A549 (cell line): ENCODE data around the gene C11orf91. TPM values are rescaled to one million over a fixed set of nuclear protein-coding genes. Genes with fewer than 3 reads are reported as not detected.
"Not testable (repeated sequence)": the region's sequence is repeated elsewhere in the genome, so short reads cannot be mapped to it uniquely, and the experiment has no call there.

Source experiments
- ATAC-seq, 2 experiments: fragments of 200-7000 bp in 1 of 2; fragments of >200 bp in 1 of 2; cut with Nextera tagmentation in 1 of 2; cut with Tn5 transposase in 1 of 2; 3 replicates each; pipeline versions ENCODE4 v1.8.0 to v1.9.1; 2018 to 2020; ENCODE audit warnings: mild to moderate bottlenecking in 1 of 2, moderate library complexity in 1 of 2
- CTCF ChIA-PET: fragments of 300-600 bp; sonication (Branson Sonifier 250); formaldehyde crosslinking; extraction: SDS; loops from one replicate; lab custom pipeline; 2021; ENCODE audit warnings: antibody characterized with exemption, inconsistent platforms; lab: Yijun Ruan, JAX
- POLR2A ChIA-PET: fragments of 350-600 bp; formaldehyde crosslinking; extraction: SDS; loops from one replicate; lab custom pipeline; 2021; ENCODE audit warnings: antibody characterized with exemption, inconsistent platforms; lab: Yijun Ruan, JAX
- DNase-seq, 2 experiments: peaks; one replicate each; pipeline versions ENCODE4 v3.0.0 to v3.0.0-alpha.2; 2011 to 2016; ENCODE audit warnings: low read depth in 1 of 2, low spot score in 1 of 2
- FAIRE-seq: peaks from 2 replicates; lab custom pipeline; 2011; peaks lifted over from hg19 to GRCh38; lab: Jason Lieb, UNC
- H3K27ac ChIP-seq, 2 experiments: fragments of >200 bp; sonication (Bioruptor Twin); formaldehyde crosslinking; 3 replicates each; pipeline ENCODE4 v1.5.1; 2016 to 2017
- H3K4me1 ChIP-seq: fragments of >200 bp; sonication (Bioruptor Twin); formaldehyde crosslinking; 3 replicates; pipeline ENCODE4 v1.6.1; 2016
- H3K4me2 ChIP-seq: fragments of >200 bp; sonication (Bioruptor Twin); formaldehyde crosslinking; 3 replicates; pipeline ENCODE4 v1.6.1; 2016
- H3K4me3 ChIP-seq: fragments of >200 bp; sonication (Bioruptor Twin); formaldehyde crosslinking; 3 replicates; pipeline ENCODE4 v1.5.1; 2016
- H3K9me3 ChIP-seq: fragments of >200 bp; sonication (Bioruptor Twin); formaldehyde crosslinking; 3 replicates; pipeline ENCODE4 v1.6.1; 2016
- ATOH8 ChIP-seq: fragments of 250-450 bp; sonication (Bioruptor Pico); IDR thresholded peaks from 2 replicates; pipeline ENCODE4 v1.5.0; 2020; ENCODE audit warnings: low read depth, mild to moderate bottlenecking, moderate library complexity
- CBX2 ChIP-seq: fragments of 200-600 bp; sonication (generic); IDR thresholded peaks from 2 replicates; pipeline ENCODE4 v1.6.1; 2016; ENCODE audit warnings: low read depth, mild to moderate bottlenecking, borderline replicate concordance
- CBX8 ChIP-seq: fragments of 200-600 bp; sonication (generic); IDR thresholded peaks from 2 replicates; pipeline ENCODE4 v1.6.1; 2016
- CEBPB ChIP-seq, 2 experiments: fragments of >200 bp in 1 of 2; sonication (Bioruptor Twin) in 1 of 2; formaldehyde crosslinking in 1 of 2; IDR thresholded peaks; 2 replicates each; pipeline ENCODE4 v1.6.1; 2012 to 2016
- CHD2 ChIP-seq: fragments of 150-350 bp; IDR thresholded peaks from 2 replicates; pipeline ENCODE4 v1.6.1; 2014; ENCODE audit warnings: low read length; ENCODE audit not compliant: partially characterized antibody
- CHD4 ChIP-seq: fragments of 200-600 bp; sonication (generic); IDR thresholded peaks from 2 replicates; pipeline ENCODE4 v1.6.1; 2016; ENCODE audit warnings: antibody characterized with exemption, mild to moderate bottlenecking, borderline replicate concordance
- E2F6 ChIP-seq: IDR thresholded peaks from 2 replicates; pipeline ENCODE4 v1.6.1; 2012; ENCODE audit warnings: low read depth, borderline replicate concordance
- EHF ChIP-seq: fragments of 250-450 bp; sonication (Bioruptor Pico); IDR thresholded peaks from 2 replicates; pipeline ENCODE4 v1.5.0; 2020; ENCODE audit warnings: mild to moderate bottlenecking
- EP300 ChIP-seq, 2 experiments: fragments of >200 bp; sonication (Bioruptor Twin); formaldehyde crosslinking; IDR thresholded peaks; 2 replicates in 1 of 2; 3 replicates in 1 of 2; pipeline ENCODE4 v1.6.1; 2016 to 2017
- FOSB ChIP-seq: fragments of 250-450 bp; sonication (Bioruptor Pico); IDR thresholded peaks from 2 replicates; pipeline ENCODE4 v1.5.0; 2020; ENCODE audit warnings: mild to moderate bottlenecking, moderate library complexity
- GATA3 ChIP-seq: IDR thresholded peaks from 2 replicates; pipeline ENCODE4 v1.6.1; 2012; ENCODE audit warnings: borderline replicate concordance
- HOXA7 ChIP-seq: fragments of 250-450 bp; sonication (Bioruptor Pico); IDR thresholded peaks from 2 replicates; pipeline ENCODE4 v1.5.0; 2020; ENCODE audit warnings: mild to moderate bottlenecking, moderate library complexity
- JUN ChIP-seq, 2 experiments: fragments of >200 bp; sonication (Bioruptor Twin); formaldehyde crosslinking; IDR thresholded peaks; 2 replicates in 1 of 2; 3 replicates in 1 of 2; pipeline ENCODE4 v1.6.1; 2016 to 2017
- KDM1A ChIP-seq: fragments of 200-600 bp; sonication (generic); IDR thresholded peaks from 2 replicates; pipeline ENCODE4 v1.6.1; 2016; ENCODE audit warnings: low read depth, mild to moderate bottlenecking
- MAFK ChIP-seq: fragments of 450-650 bp; IDR thresholded peaks from 2 replicates; pipeline ENCODE4 v1.6.1; 2014; ENCODE audit not compliant: partially characterized antibody
- MAZ ChIP-seq: fragments of 150-350 bp; IDR thresholded peaks from 2 replicates; pipeline ENCODE4 v1.6.1; 2014; ENCODE audit warnings: antibody characterized with exemption, low read depth, low read length, borderline replicate concordance
- NFE2L2 ChIP-seq: fragments of 150-350 bp; conservative IDR thresholded peaks from 2 replicates; pipeline ENCODE4 v1.6.1; 2014; ENCODE audit warnings: low read length
- NR3C1 ChIP-seq: fragments of >200 bp; sonication (Bioruptor Twin); formaldehyde crosslinking; IDR thresholded peaks from 3 replicates; pipeline ENCODE4 v1.6.1; 2017
- PBX3 ChIP-seq: IDR thresholded peaks from 2 replicates; pipeline ENCODE4 v1.6.1; 2012
- RCOR1 ChIP-seq: fragments of 150-350 bp; IDR thresholded peaks from 2 replicates; pipeline ENCODE4 v1.6.1; 2014; ENCODE audit warnings: antibody characterized with exemption, low read length, low read depth
- RFX5 ChIP-seq: fragments of 450-650 bp; IDR thresholded peaks from 2 replicates; pipeline ENCODE4 v1.7.1; 2014; ENCODE audit warnings: antibody characterized with exemption, mild to moderate bottlenecking, moderate library complexity
- SREBF2 ChIP-seq: fragments of 450-650 bp; IDR thresholded peaks from 2 replicates; pipeline ENCODE4 v1.6.1; 2014; ENCODE audit warnings: mild to moderate bottlenecking, moderate library complexity
- ZFP36 ChIP-seq: fragments of 450-650 bp; IDR thresholded peaks from 2 replicates; pipeline ENCODE4 v1.6.1; 2014; ENCODE audit warnings: borderline replicate concordance; ENCODE audit not compliant: partially characterized antibody
- ZNF302 ChIP-seq: fragments of 250-450 bp; sonication (Bioruptor Pico); IDR thresholded peaks from 2 replicates; pipeline ENCODE4 v1.9.0; 2021; ENCODE audit warnings: inconsistent platforms, mild to moderate bottlenecking, moderate library complexity
- ZSCAN20 ChIP-seq: fragments of 250-450 bp; sonication (Bioruptor Pico); IDR thresholded peaks from 2 replicates; pipeline ENCODE4 v1.8.0; 2022; ENCODE audit warnings: mild to moderate bottlenecking, moderate library complexity
- WGBS: methylation state at CpG from one replicate; pipeline ENCODE4 v1.1.6; 2017; ENCODE audit errors: missing lambda C conversion rate; 5-methylcytosine and 5-hydroxymethylcytosine counted together
- polyA plus RNA-seq, 4 experiments: library from polyadenylated mRNA; depleted of rRNA in 3 of 4; stranded (reverse); fragments of >200 nt; fragmentation: RNase III in 1 of 4; extraction: RNeasy Plus Mini Kit Qiagen cat#74134 plus additional on column Dnase treatment in 1 of 4; gene quantifications; 2 replicates in 3 of 4; 3 replicates in 1 of 4; pipeline ENCODE4 v1.2.3, GENCODE V29; 2011 to 2017
- TF ChIP-seq, protein P1 (sequence below): IDR thresholded peaks from 2 replicates; pipeline ENCODE4 v1.6.1; 2012

The C11orf91 gene
- polyA plus RNA-seq, 2 of the 4 experiments (the other 2 are of a cell fraction): 0.15 TPM; not detected in 1

DNA sequence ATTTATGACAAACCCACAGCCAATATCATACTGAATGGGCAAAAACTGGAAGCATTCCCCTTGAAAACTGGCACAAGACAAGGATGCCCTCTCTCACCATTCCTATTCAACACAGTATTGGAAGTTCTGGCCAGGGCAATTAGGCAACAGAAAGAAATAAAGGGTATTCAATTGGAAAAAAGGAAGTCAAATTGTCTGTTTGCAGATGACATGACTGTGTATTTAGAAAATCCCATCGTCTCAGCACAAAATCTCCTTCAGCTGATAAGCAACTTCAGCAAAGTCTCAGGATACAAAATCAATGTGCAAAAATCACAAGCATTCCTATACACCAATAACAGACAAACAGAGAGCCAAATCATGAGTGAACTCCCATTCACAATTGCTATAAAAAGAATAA is 26.9 kb upstream of the C11orf91 start:
- DNase-seq, POLR2A ChIA-PET, H3K27ac ChIP-seq, H3K4me2 ChIP-seq, ATAC-seq, H3K4me3 ChIP-seq, H3K9me3 ChIP-seq, FAIRE-seq: not testable (repeated sequence)
- peaks cover 40% of the 10 kb centered on the region for H3K4me1 ChIP-seq
- CTCF ChIA-PET: interaction anchor here (0.7 to 5.3 kb wide), 2 partner anchors 15 to 18 kb away, joined by 3 to 26 read pairs; no protein-coding TSS in a partner anchor
- 80% methylated on average over 1 of the region's 1 CpG for WGBS

GRCh38 chr11:33725496-33725895 is 24.9 kb upstream of the C11orf91 start:
- POLR2A ChIA-PET: interaction anchor here (0.6 kb wide), 1 partner anchor 11 kb away, joined by 3 read pairs; the partner anchor contains the start of gene CD59
- peaks cover 54% of the 10 kb centered on the region for H3K4me1 ChIP-seq
- H3K4me2 ChIP-seq: 0 out of 3 replicates have a peak overlapping the region, but pooled peaks have one; percentile 84
- no peak overlapping the region; a peak in 1 of 6 replicates for H3K27ac ChIP-seq
- DNase-seq (no peak), ATAC-seq (no peak), FAIRE-seq (no peak)
- TF ChIP-seq RCOR1 (no peak), RFX5 (no peak), PBX3 (no peak), MAZ (no peak), CEBPB (IDR thresholded peaks at IDR 0.05) (no peak), CBX2 (no peak), E2F6 (no peak), NFE2L2 (no peak), KDM1A (no peak), SREBF2 (no peak), ZFP36 (no peak), MAFK (no peak), HOXA7 (CRISPR knock-in tag) (no peak)
- 94% methylated on average over 5 of the region's 5 CpGs for WGBS
- no peak overlapping the region for H3K4me3 ChIP-seq
- CTCF ChIA-PET: interaction anchor here (1.3 to 5.3 kb wide), 3 partner anchors 10 to 17 kb away, joined by 3 to 26 read pairs (median 6); partner anchors contain the start of gene CD59
- H3K9me3 ChIP-seq: peaks cover 3% of the 10 kb centered on the region; the same call in 1 of the 3 replicates

- 68% methylated on average over 4 of the region's 4 CpGs for WGBS
- Histone ChIP-seq H3K27ac (peak overlapping the region; percentile 80 to 90), H3K4me3 (no peak overlapping the region), H3K4me1 (peaks cover 59% of the 10 kb centered on the region), H3K9me3 (peaks cover 3% of the 10 kb centered on the region; the same call in 1 of the 3 replicates), H3K4me2 (peak overlapping the region; percentile 84)
- FAIRE-seq: no peak
- POLR2A ChIA-PET: no interaction called here
- CTCF ChIA-PET: interaction anchor here (1.1 to 5.3 kb wide), 4 partner anchors 9 to 18 kb away, joined by 4 to 26 read pairs (median 5); no protein-coding TSS in a partner anchor
- no peak for TF ChIP-seq MAFK
- no peak for TF ChIP-seq JUN (IDR thresholded peaks at IDR 0.05)
- TF ChIP-seq CBX2: no peak
- no peak for TF ChIP-seq NR3C1
- no peak for TF ChIP-seq CBX8
- TF ChIP-seq ZNF302 (CRISPR knock-in tag): no peak
- no peak for TF ChIP-seq EHF (CRISPR knock-in tag)
- no peak for TF ChIP-seq CHD2
- TF ChIP-seq ZSCAN20 (CRISPR knock-in tag): no peak
- no peak for TF ChIP-seq RCOR1
- TF ChIP-seq FOSB (CRISPR knock-in tag): no peak
- TF ChIP-seq ATOH8 (CRISPR knock-in tag): no peak
- no peak for TF ChIP-seq CHD4
- TF ChIP-seq, protein P1, sequence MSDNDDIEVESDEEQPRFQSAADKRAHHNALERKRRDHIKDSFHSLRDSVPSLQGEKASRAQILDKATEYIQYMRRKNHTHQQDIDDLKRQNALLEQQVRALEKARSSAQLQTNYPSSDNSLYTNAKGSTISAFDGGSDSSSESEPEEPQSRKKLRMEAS: no peak
- no peak for TF ChIP-seq GATA3
- TF ChIP-seq EP300 (IDR thresholded peaks at IDR 0.05): no peak
- no peak for TF ChIP-seq PBX3
- ATAC-seq: no peak
- no peak for DNase-seq
Measured at GRCh38 chr11:33724644-33725035, 24.0 kb upstream of the C11orf91 start.
